CD4-positive, alpha-beta memory T cell (primary cell): ENCODE data around the gene PLA2G2A. TPM values are rescaled to one million over a fixed set of nuclear protein-coding genes. Genes with fewer than 3 reads are reported as not detected.
"Not testable (repeated sequence)": the region's sequence is repeated elsewhere in the genome, so short reads cannot be mapped to it uniquely, and the experiment has no call there.

Experiments
- CTCF ChIA-PET: fragments of 350-600 bp; sonication (Branson Sonifier 250); formaldehyde crosslinking; loops from one replicate; lab custom pipeline; 2021; ENCODE audit warnings: inconsistent platforms; ENCODE audit not compliant: partially characterized antibody; lab: Charles Lee
- POLR2A ChIA-PET: fragments of 350-600 bp; sonication (Branson Sonifier 250); formaldehyde crosslinking; loops from one replicate; lab custom pipeline; 2021; ENCODE audit not compliant: partially characterized antibody; lab: Charles Lee
- DNase-seq, 5 donors: peaks; one replicate each; pipeline versions ENCODE4 v3.0.0 to v3.0.0-alpha.2; 2020 to 2022; ENCODE audit warnings: mixed read lengths in 1 of 5
- H3K27ac ChIP-seq: one replicate; pipeline ENCODE4 v1.7.0; 2013; ENCODE audit warnings: low read depth, low read length
- H3K27me3 ChIP-seq: 2 replicates; pipeline ENCODE4 v1.7.0; 2013; ENCODE audit warnings: mild to moderate bottlenecking, low read length, moderate library complexity; ENCODE audit not compliant: insufficient read depth
- H3K36me3 ChIP-seq: 2 replicates; pipeline ENCODE4 v1.7.0; 2013; ENCODE audit warnings: mild to moderate bottlenecking, low read length, moderate library complexity; ENCODE audit not compliant: insufficient read depth
- H3K4me1 ChIP-seq: 2 replicates; pipeline ENCODE4 v1.7.0; 2013; ENCODE audit warnings: mild to moderate bottlenecking, low read length, moderate library complexity; ENCODE audit not compliant: insufficient read depth
- H3K4me3 ChIP-seq, 2 donors: one replicate each; pipeline ENCODE4 v1.7.0; 2013; ENCODE audit warnings: low read length in 2 of 2, mild to moderate bottlenecking in 1 of 2
- H3K9me3 ChIP-seq, 2 donors: one replicate each; pipeline ENCODE4 v1.7.0; 2013; ENCODE audit warnings: low read length in 2 of 2, control low read depth in 1 of 2; ENCODE audit not compliant: control insufficient read depth in 1 of 2
- H3K27ac Mint-ChIP-seq, 7 donors: one replicate each; pipeline ENCODE4 v1.8.0; 2020 to 2021; ENCODE audit warnings: mixed read lengths in 7 of 7, mild to moderate bottlenecking in 6 of 7, inconsistent platforms in 3 of 7, moderate library complexity in 3 of 7
- H3K27me3 Mint-ChIP-seq, 2 donors: one replicate each; pipeline ENCODE4 v1.8.0; 2020 to 2021; ENCODE audit warnings: mixed read lengths in 2 of 2
- H3K36me3 Mint-ChIP-seq, 2 donors: one replicate each; pipeline ENCODE4 v1.8.0; 2020 to 2021; ENCODE audit warnings: mixed read lengths in 2 of 2, inconsistent platforms in 1 of 2, mild to moderate bottlenecking in 1 of 2
- H3K4me1 Mint-ChIP-seq, 4 donors: one replicate each; pipeline ENCODE4 v1.8.0; 2020 to 2021; ENCODE audit warnings: mixed read lengths in 4 of 4, mild to moderate bottlenecking in 1 of 4
- H3K4me3 Mint-ChIP-seq, 8 donors: one replicate each; pipeline ENCODE4 v1.8.0; 2020 to 2021; ENCODE audit warnings: mixed read lengths in 8 of 8, mild to moderate bottlenecking in 7 of 8, moderate library complexity in 6 of 8, inconsistent platforms in 3 of 8
- H3K9me3 Mint-ChIP-seq, 8 donors: one replicate each; pipeline ENCODE4 v1.8.0; 2020 to 2021; ENCODE audit warnings: mixed read lengths in 8 of 8, mild to moderate bottlenecking in 5 of 8, inconsistent platforms in 3 of 8, moderate library complexity in 1 of 8
- intact Hi-C: fragments of 100-400 bp; cut with micrococcal nuclease; formaldehyde crosslinking; loops from one replicate; pipeline ENCODE4 v1.15.1; 2023
- polyA plus RNA-seq, 2 donors: library from polyadenylated mRNA; unstranded; fragments of 300-500 nt; fragmentation: Illumina TruSeq; gene quantifications; one replicate each; pipeline ENCODE4 v1.2.3, GENCODE V29; 2021
- total RNA-seq, 2 experiments: library from RNA; stranded (reverse); gene quantifications; one replicate each; pipeline ENCODE4 v1.2.3, GENCODE V29; 2021

Gene PLA2G2A
- total and polyA plus RNA-seq, 4 experiments from 2014 or later, result not detected

DNA sequence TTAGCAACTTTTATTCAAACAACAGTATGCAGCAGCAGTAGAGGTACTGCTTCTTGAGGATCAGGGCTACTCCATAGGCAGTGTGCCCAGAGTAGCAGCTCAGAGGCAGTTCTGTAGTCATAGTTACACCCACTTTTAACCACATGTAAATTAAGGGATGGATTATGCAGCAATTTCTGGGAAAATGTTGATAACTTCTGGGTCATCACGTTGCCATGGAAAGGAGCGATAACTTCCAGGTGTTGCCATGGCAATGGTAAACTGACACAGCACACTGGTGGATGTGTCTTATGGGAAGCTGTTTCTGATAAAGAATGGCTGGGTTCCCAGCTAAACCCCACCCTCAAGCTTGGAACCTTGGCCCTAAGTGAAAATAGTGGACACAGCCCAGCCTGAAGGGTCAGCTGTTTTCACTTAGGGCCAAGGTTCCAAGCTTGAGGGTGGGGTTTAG is 29.0 kb upstream of the PLA2G2A start:
- no peaks in the 10 kb centered on the region for H3K27me3 ChIP-seq
- CTCF ChIA-PET, result no interaction called here
- H3K4me3 ChIP-seq, result no peak overlapping the region
- DNase-seq, result no peak
- no peaks in the 10 kb centered on the region for H3K9me3 ChIP-seq
- Mint-ChIP-seq H3K27me3 (peaks cover 29 to 31% of the 10 kb centered on the region in 2 donors), H3K36me3 (no peaks in the 10 kb centered on the region), H3K27ac (no peak overlapping the region), H3K4me1 (no peaks in the 10 kb centered on the region), H3K9me3 (peaks cover 0 to 18% (median 11%) of the 10 kb centered on the region in 8 donors), H3K4me3 (no peak overlapping the region)
- POLR2A ChIA-PET, result no interaction called here
- H3K27ac ChIP-seq, result no peak overlapping the region
- H3K36me3 ChIP-seq, result no peaks in the 10 kb centered on the region
- no peaks in the 10 kb centered on the region for H3K4me1 ChIP-seq
- intact Hi-C loops, result no loop called here

DNA sequence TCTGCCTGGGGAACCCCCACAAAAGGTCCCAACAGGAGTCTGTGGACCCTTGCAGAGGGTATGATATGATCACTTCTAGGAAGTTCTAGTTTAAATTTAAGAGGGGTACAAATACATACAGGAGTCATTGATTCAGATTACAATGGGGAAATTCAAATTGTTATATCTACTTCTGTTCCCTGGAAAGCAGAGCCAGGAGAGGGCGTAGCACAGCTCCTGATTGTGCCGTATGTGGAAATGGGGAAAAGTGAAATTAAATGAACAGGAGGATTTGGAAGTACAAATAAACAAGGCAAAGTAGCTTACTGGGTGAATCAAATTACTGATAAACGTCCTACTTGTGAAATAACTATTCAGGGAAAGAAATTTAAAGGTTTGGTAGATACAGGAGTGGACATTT is 19.4 kb upstream of the PLA2G2A start:
- Mint-ChIP-seq H3K9me3 (peaks cover 3 to 21% (median 13%) of the 10 kb centered on the region in 8 donors), H3K27me3 (peaks cover 43 to 50% of the 10 kb centered on the region in 2 donors)
- H3K36me3 Mint-ChIP-seq, CTCF ChIA-PET, POLR2A ChIA-PET, DNase-seq, intact Hi-C loops, H3K9me3 ChIP-seq, H3K4me1 Mint-ChIP-seq, H3K4me3 ChIP-seq, H3K27ac Mint-ChIP-seq, H3K4me1 ChIP-seq, H3K4me3 Mint-ChIP-seq, H3K27ac ChIP-seq, H3K36me3 ChIP-seq, H3K27me3 ChIP-seq: not testable (repeated sequence)

DNA sequence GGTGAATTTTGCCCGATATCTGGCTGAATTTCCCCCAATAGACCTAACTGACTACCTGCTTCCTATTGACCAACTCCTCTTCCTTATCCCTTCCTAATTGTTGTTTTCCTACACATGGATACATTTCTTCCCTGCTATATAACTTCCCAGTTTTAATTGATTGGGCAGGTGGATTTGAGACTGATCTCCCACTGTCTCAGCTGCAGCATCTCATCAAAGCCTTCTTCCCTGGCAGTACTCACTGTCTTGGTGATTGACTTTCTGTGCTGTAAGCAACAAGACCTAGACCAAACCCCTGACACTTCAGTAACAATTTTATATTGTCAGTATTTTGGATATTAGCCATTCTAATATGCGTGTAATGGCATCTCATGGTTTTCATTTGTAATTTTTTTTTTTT is 11.3 kb upstream of the PLA2G2A start:
- Histone ChIP-seq H3K9me3 (no peaks in the 10 kb centered on the region), H3K27ac (no peak overlapping the region), H3K36me3 (no peaks in the 10 kb centered on the region), H3K4me1 (no peaks in the 10 kb centered on the region), H3K4me3 (no peak overlapping the region), H3K27me3 (no peaks in the 10 kb centered on the region)
- Mint-ChIP-seq H3K4me1 (peaks cover 0 to 4% (median 0%) of the 10 kb centered on the region in 4 donors), H3K36me3 (no peaks in the 10 kb centered on the region), H3K4me3 (no peak overlapping the region), H3K27ac (no peak overlapping the region), H3K27me3 (peaks cover 37 to 46% of the 10 kb centered on the region in 2 donors), H3K9me3 (peaks cover 0 to 4% (median 0%) of the 10 kb centered on the region in 8 donors)
- ChIA-PET CTCF (no interaction called here), POLR2A (no interaction called here)
- intact Hi-C loops, result no loop called here
- no peak for DNase-seq

DNA sequence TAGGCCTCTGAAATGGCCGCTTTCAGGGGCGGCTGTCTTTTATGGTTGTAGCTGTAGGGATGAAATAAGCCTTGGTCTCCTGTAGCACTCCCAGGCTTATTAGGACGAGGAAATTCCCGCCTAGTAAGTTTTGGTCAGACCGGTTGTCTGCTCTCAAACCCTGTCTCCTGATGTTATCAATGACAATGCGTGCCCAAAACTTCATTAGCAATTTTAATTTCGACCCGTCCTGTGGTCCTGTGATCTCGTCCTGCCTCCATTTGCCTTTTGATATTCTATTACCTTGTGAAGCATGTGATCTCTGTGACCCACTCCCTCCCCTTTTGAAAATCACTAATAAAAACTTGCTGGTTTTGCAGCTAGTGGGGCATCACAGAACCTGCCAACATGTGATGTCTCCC is 10.8 kb upstream of the PLA2G2A start:
- H3K36me3 Mint-ChIP-seq, H3K36me3 ChIP-seq, H3K4me3 ChIP-seq, H3K9me3 Mint-ChIP-seq, H3K27ac ChIP-seq, intact Hi-C loops, H3K4me1 Mint-ChIP-seq, H3K4me1 ChIP-seq, POLR2A ChIA-PET, H3K27ac Mint-ChIP-seq, CTCF ChIA-PET, DNase-seq, H3K27me3 ChIP-seq, H3K4me3 Mint-ChIP-seq, H3K9me3 ChIP-seq: not testable (repeated sequence)
- peaks cover 37 to 46% of the 10 kb centered on the region in 2 donors for H3K27me3 Mint-ChIP-seq

DNA sequence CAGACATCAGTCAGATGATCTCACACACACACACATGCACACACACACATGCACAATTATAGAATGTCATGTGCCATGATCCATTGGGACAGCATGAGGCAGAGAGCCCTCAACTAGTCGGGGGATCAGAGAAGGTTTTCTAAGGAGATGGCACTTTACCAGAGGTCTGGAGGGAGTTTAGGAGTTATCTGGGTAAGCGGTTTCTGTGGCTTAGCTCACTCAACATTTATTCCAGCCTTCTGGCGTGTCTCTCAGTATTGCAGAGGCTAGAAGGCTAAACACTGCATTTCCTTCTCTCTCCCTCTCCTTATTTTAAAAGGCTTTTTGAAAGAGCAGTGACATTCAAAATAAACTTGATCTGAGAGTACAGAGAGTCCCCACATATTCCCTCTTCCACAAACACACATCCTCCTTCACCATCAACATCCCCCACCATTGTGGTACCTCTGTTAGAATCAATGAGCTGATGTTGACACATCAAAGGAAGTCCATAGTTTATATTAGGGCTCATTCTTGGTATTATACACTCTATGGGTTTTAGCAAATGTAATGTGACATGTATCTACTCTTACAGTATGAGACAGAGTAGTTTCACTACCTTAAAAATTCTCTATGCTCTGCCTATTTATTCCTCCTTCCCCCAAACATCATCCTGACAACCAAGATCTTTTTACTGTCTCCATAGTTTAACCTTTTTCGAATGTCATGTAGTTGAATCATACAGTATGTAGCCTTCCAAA is 9.0 kb upstream of the PLA2G2A start:
- Mint-ChIP-seq H3K4me1 (peaks cover 0 to 4% (median 0%) of the 10 kb centered on the region in 4 donors), H3K27ac (no peak overlapping the region), H3K36me3 (no peaks in the 10 kb centered on the region), H3K9me3 (peaks cover 0 to 2% (median 0%) of the 10 kb centered on the region in 8 donors), H3K27me3 (peaks cover 27 to 38% of the 10 kb centered on the region in 2 donors), H3K4me3 (no peak overlapping the region)
- no peak overlapping the region for H3K4me3 ChIP-seq
- POLR2A ChIA-PET, result no interaction called here
- no peaks in the 10 kb centered on the region for H3K9me3 ChIP-seq
- H3K36me3 ChIP-seq, result no peaks in the 10 kb centered on the region
- no peak overlapping the region for H3K27ac ChIP-seq
- H3K27me3 ChIP-seq, result no peaks in the 10 kb centered on the region
- CTCF ChIA-PET, result interaction anchor here (0.5 kb wide), 1 partner anchor 162 kb away, joined by 3 read pairs; no protein-coding TSS in a partner anchor
- H3K4me1 ChIP-seq, result no peaks in the 10 kb centered on the region
- DNase-seq, result no peak
- intact Hi-C loops, result no loop called here

DNA sequence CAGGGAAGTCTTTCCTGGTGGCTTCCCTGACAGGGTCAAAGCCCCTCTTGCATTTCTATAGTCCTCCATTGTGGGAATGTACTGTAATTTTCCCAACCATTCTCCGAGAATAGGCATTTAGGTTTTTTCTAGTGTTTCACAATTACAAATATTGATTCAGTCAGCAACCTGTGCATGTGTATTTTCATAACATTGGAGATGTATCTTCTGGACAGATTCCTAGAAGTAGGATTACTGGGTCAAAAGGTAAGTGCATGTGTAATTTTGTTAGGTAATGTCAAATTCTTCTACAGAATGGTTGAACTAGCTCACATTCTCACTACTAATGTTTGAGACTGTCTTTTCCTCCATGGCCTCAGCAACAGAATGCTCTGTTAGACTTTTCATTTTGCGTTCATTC is 8.3 kb upstream of the PLA2G2A start:
- POLR2A ChIA-PET, result no interaction called here
- no peak overlapping the region for H3K4me3 ChIP-seq
- H3K9me3 ChIP-seq, result no peaks in the 10 kb centered on the region
- H3K36me3 ChIP-seq, result no peaks in the 10 kb centered on the region
- H3K36me3 Mint-ChIP-seq, result no peaks in the 10 kb centered on the region
- H3K9me3 Mint-ChIP-seq, result peaks cover 0 to 2% (median 0%) of the 10 kb centered on the region in 8 donors
- CTCF ChIA-PET, result no interaction called here
- no peaks in the 10 kb centered on the region for H3K27me3 ChIP-seq
- no peak for DNase-seq
- peaks cover 23 to 32% of the 10 kb centered on the region in 2 donors for H3K27me3 Mint-ChIP-seq
- no peaks in the 10 kb centered on the region for H3K4me1 ChIP-seq
- H3K4me1 Mint-ChIP-seq, result peaks cover 0 to 4% (median 0%) of the 10 kb centered on the region in 4 donors
- H3K27ac ChIP-seq, result no peak overlapping the region
- intact Hi-C loops, result no loop called here
- H3K4me3 Mint-ChIP-seq, result no peak overlapping the region
- H3K27ac Mint-ChIP-seq, result no peak overlapping the region

DNA sequence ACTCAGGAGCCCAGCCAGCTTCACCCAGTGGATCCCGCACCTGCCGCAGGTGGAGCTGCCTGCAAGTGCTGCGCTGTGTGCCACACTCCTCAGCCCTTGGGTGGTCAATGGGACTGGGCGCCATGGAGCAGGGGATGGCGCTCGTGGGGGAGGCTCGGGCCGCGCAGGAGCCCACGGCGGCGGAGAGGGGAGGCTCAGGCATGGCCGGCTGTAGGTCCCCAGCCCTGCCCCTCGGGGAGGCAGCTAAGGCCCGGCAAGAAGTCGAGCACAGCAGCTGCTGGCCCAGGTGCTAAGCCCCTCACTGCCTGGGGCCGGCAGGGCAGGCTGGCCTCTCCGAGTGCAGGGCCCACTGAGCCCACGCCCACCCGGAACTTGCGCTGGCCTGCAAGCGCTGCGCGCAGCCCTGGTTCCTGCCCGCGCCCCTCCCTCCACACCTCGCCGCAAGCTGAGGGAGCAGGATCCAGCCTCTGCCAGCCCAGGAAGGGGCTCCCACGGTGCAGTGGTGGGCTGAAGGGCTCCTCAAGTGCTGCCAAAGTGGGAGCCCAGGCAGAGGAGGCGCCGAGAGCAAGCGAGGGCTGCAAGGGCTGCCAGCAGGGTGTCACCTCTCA is 5.1 kb upstream of the PLA2G2A start:
- H3K4me3 Mint-ChIP-seq, H3K4me3 ChIP-seq, H3K27me3 ChIP-seq, H3K4me1 Mint-ChIP-seq, H3K9me3 ChIP-seq, H3K36me3 Mint-ChIP-seq, POLR2A ChIA-PET, H3K27ac Mint-ChIP-seq, DNase-seq, H3K36me3 ChIP-seq, H3K27ac ChIP-seq, H3K4me1 ChIP-seq, intact Hi-C loops, H3K9me3 Mint-ChIP-seq, CTCF ChIA-PET: not testable (repeated sequence)
- peaks cover 14 to 17% of the 10 kb centered on the region in 2 donors for H3K27me3 Mint-ChIP-seq
